NCI-H226 (cell line): Measurements from ENCODE around the gene VAV2.
"Not testable (repeated sequence)": the region's sequence is repeated elsewhere in the genome, so short reads cannot be mapped to it uniquely, and the experiment has no call there.

ENCODE experiments used
- DNase-seq: peaks from one replicate; pipeline ENCODE4 v3.0.0-alpha.2; 2015

VAV2 gene

GRCh38 chr9:133933426-133934026 is 58.6 kb downstream of the VAV2 start:
- DNase-seq: no peak

GRCh38 chr9:133932633-133933032 is 59.5 kb downstream of the VAV2 start:
- DNase-seq: no peak

DNA sequence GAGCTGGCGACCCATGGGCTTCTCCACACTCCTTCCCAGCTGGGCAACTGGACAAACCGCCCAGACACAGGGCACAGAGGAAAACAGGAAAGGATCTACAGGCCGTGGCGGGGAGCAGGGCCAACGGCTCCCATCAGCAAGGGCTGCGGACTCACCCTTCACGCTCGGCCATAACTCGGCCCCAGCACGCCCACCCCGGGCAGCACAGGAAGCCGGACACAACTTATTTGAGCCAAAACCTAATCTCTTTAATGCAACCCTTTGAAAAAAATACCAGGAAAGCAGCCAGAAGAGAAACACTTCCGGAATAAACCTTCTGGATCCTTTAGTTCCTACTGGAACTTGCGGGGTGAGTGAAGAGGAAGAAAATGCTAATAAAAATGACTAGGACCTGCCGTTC is 59.9 kb downstream of the VAV2 start:
- no peak for DNase-seq

- DNase-seq: no peak
Observed at GRCh38 chr9:133930682-133931485, 61.2 kb downstream of the VAV2 start.

GRCh38 chr9:133930046-133930681 is 62.0 kb downstream of the VAV2 start:
- no peak for DNase-seq

DNA sequence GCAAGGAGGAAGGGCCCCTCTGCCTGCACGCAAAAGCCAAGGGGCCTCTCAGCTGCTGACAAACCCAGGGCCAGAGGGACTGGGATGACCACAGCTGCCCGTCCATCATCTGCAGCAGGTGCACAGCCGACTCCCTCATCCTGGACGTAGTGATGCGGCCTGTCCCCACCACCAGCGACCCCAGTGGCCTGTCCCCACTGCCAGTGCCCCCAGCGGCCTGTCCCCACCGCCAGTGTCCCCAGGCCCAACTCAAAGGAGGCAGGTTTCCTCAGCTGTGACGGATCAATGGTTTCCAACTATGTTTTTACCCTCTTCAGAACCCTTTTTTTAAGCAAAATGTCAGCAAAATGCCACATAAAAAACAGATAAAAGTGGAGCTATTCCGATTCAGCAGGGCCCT is 62.5 kb downstream of the VAV2 start:
- DNase-seq: no peak

GRCh38 chr9:133928248-133928764 is 63.8 kb downstream of the VAV2 start:
- DNase-seq: no peak

DNA sequence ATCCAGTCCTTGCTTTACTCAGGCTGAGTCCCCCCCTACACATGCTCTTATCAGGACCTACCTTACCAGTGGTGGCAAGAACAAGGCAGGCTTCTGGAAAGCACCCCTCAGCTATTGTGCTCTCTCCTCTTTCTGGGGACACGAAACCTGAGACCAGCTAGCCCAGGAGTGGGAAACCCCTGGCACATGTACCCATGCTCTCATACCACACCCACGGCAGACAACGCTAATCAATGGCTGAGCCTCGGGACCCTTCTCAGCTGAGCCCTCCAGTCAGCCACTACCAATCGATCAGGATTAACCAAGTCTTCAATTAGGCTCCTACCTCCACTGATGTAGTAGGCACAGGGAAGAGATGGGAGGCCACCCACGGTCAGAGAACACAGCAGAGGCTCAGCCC is 65.1 kb downstream of the VAV2 start:
- no peak for DNase-seq

DNA sequence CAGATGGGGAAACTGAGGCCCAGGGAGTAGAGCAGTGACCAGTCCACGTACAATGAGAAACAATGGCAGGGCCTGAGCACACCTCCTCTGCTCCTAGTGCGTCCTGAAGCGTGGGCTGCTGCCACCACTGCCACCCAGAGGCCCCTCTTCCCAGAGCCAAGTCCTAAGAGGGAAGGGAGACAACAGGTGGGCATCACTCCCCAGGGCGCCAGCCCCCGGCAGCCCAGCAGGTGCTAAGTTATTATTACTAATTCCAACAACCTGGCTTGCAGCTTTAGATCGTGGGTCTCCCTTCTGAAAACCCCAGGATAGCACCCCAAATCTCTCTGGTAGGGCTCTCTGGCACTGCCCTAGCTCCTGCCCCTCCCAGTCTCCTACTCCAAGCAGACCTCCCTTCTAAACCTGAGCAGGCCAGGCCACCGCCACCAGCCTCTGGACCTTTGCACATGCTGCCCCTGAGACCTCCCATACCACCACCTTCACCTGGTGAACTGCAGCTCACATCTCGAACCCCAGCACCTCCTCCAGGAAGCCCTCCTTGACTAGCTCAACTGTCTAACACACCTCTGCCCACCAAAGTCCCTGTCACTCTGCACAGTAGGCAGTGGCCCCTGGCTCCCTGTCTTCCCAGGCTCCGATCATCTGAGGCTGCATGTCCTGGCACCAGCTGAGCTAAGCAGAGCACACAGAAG is 65.8 kb downstream of the VAV2 start:
- DNase-seq: no peak

- DNase-seq: no peak
Observed at GRCh38 chr9:133924453-133924852, 67.7 kb downstream of the VAV2 start.

DNA sequence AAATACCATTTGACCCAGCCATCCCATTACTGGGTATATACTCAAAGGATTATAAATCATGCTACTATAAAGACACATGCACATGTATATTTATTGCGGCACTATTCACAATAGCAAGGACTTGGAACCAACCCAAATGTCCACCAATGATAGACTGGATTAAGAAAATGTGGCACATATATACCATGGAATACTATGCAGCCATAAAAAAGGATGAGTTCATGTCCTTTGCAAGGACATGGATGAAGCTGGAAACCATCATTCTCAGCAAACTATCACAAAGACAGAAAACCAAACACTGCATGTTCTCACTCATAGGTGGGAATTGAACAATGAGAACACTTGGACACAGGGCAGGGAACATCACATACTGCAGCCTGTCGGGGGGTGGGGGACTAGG is 68.5 kb downstream of the VAV2 start:
- DNase-seq: not testable (repeated sequence)

GRCh38 chr9:133921866-133922265 is 70.3 kb downstream of the VAV2 start:
- DNase-seq: no peak

DNA sequence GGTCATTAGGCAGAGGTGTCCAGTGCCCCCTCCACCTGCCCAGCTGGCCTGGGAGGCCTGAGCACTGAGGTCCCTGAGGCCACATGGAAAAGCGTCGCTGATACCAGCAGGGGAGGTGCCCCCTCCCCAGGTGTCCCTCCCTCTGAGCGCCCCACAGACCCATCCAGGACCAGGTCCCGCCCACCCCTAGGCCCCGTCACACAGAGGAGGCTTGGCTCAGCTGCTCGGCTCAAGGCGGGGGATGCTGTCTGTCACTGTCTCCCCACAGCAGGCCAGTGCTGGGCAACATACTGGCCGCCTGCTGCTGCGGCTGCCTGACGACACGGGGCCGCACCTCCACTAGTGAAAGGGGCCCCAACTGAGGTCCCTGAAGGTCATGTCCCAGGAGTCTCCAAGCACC is 71.7 kb downstream of the VAV2 start:
- no peak for DNase-seq

DNA sequence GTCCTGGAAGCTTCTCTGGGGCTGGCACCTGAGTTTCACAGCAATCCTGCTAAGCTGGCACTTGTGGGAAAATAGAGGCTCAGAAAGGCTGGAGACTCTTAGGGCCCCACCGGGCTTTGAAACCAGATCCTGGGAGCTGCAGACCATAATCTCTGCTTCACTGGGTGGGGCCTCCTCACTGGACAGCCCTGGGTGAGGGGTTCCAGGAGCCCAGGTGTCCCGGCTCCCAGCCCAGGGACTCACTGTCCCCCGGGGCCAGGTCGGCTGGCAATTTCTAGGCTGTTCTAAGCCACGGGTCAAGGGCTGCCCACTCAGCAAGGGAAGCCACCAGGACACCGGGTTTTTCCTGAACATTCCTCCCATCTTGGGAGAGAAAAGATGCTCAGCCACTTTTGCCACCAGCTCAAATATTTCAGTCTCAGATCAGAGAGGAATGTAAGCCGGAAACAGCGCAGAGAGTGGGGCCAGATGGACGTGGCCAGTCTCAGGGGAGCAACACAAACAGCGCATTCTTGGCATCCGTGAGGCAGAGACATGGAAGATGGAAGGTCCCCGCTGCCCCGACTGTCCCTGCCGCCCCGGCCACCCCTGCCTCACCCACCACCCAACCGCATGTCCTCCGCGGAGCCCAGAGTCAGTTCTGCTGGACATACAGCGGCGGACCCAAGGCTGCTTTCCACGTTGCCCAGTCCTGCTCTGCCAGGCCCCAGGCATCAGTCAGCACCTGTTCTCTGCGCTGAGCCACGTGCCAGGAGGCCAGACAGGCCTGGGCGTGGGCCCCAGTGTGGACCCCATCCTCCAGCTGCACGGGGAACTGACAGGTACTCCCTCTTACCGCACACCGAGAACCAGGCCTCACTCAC is 72.6 kb downstream of the VAV2 start:
- no peak for DNase-seq

- no peak for DNase-seq
Observed at GRCh38 chr9:133918111-133918813, 73.9 kb downstream of the VAV2 start.

- DNase-seq: no peak
Observed at GRCh38 chr9:133917375-133917774, 74.7 kb downstream of the VAV2 start.

GRCh38 chr9:133916159-133916541 is 76.0 kb downstream of the VAV2 start:
- DNase-seq: no peak

GRCh38 chr9:133915534-133916158 is 76.5 kb downstream of the VAV2 start:
- DNase-seq: no peak

- no peak for DNase-seq
Observed at GRCh38 chr9:133914442-133915342, 77.4 kb downstream of the VAV2 start.
